ENCODE measurements around the gene PDIK1L.
A peak's percentile ranks its signal among the peaks of the same experiment; 100 is the strongest.

The PDIK1L gene

DNA sequence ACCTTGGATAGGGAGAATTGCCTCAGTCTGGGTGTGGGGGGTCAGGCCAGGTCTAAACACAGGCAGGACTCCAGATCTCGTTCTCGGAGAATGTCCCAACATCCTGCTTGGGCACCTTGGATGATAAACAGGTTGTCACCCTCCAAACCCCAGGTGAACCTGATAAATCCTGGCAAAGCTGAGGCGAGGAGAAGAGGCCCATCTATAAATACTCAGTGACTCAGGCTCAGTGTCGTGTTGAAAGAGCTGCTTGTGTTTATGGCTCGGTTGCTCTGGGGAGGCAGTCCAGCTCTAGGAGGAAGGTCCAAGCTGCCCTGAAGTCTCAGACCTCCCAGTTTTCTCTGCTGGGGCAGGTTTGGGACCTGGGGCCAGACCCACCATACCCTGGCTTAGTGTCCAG is 28.4 kb upstream of the PDIK1L start:
- peaks cover 24 to 26% of the 10 kb centered on the region in 2 experiments for H3K27me3 ChIP-seq (ENCODE audit: control insufficient read depth in 1 of 2, insufficient read depth in 1 of 2, low read length in 2 of 2)
- H3K9me3 ChIP-seq (ENCODE audit: control insufficient read depth, low read length) = no peaks in the 10 kb centered on the region
- H2BK12ac ChIP-seq (ENCODE audit: low read length in 2 of 2) = peak overlapping the region in 1 of 2 experiments; percentile 31
- H3K27ac ChIP-seq (ENCODE audit: low read length, poor library complexity, severe bottlenecking) = no peak overlapping the region
- no peak overlapping the region for H3K14ac ChIP-seq (ENCODE audit: low read length in 2 of 2)
- DNase-seq = peak; percentile 76
- no peaks in the 10 kb centered on the region for H3K36me3 ChIP-seq (ENCODE audit: control insufficient read depth in 1 of 2, insufficient read depth in 2 of 2, low read depth in 1 of 2, low read length in 2 of 2)
- H2BK5ac ChIP-seq (ENCODE audit: low read depth, low read length, poor library complexity, severe bottlenecking) = no peak overlapping the region
- no peak overlapping the region for H4K91ac ChIP-seq (ENCODE audit: low read length)
- no peak overlapping the region for H2AK5ac ChIP-seq (ENCODE audit: low read length, severe bottlenecking)
- H2BK15ac ChIP-seq (ENCODE audit: low read depth, poor library complexity, severe bottlenecking) = peak overlapping the region; percentile 65
- no peak overlapping the region for H2BK120ac ChIP-seq (ENCODE audit: low read depth, low read length)
- no peaks in the 10 kb centered on the region for H3K79me1 ChIP-seq (replicated peaks; ENCODE audit: low read length, poor library complexity, severe bottlenecking)
- H2AFZ ChIP-seq (ENCODE audit: low read depth, low read length) = no peak overlapping the region
- no peak overlapping the region for H3K23ac ChIP-seq (ENCODE audit: low read length in 2 of 2)
- H3K4me2 ChIP-seq (ENCODE audit: low read length, poor library complexity, severe bottlenecking) = no peak overlapping the region
- H3K9ac ChIP-seq (ENCODE audit: low read length) = peak overlapping the region; percentile 5
- peaks cover 10% of the 10 kb centered on the region for H3K4me1 ChIP-seq (ENCODE audit: control insufficient read depth, insufficient read depth, low read depth, low read length)
- no peak overlapping the region for H3K4me3 ChIP-seq (ENCODE audit: insufficient read depth in 1 of 2, low read depth in 1 of 2, low read length in 2 of 2)
- H3K18ac ChIP-seq (ENCODE audit: low read depth in 1 of 2, low read length in 2 of 2) = no peak overlapping the region
- 47% methylated on average over 5 of the region's 5 CpGs for WGBS
- H3K4ac ChIP-seq (ENCODE audit: low read depth in 1 of 2, low read length in 2 of 2) = no peak overlapping the region
- H4K8ac ChIP-seq (ENCODE audit: low read length) = no peak overlapping the region

DNA sequence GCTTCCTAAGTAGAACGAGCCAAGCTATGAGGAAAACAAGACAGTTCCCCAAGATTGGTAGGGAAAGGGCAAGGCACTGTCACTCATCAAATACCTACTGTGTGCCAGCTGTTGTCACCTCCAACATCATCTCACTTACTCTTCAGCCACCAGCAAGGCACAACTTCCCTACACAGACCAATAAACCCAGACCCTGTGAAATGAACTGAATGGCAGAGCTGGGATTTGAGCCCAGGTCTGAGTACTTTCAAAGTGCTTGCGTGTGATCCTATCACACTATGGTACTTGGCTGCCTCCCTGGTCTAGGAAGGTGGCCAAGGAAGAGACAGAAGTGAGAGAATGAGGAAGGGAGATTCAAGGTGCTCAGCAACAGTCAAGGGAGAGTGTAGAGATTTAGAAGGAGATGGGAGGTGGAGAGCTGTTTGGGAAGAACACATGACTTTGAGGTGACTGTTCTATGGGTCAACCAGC is 27.5 kb upstream of the PDIK1L start:
- Histone ChIP-seq H3K14ac (ENCODE audit: low read length in 2 of 2) (peak overlapping the region in 1 of 2 experiments; percentile 28), H3K23ac (ENCODE audit: low read length in 2 of 2) (no peak overlapping the region), H3K9ac (ENCODE audit: low read length) (peak overlapping the region; percentile 5), H3K79me1 (replicated peaks; ENCODE audit: low read length, poor library complexity, severe bottlenecking) (no peaks in the 10 kb centered on the region), H2AK5ac (ENCODE audit: low read length, severe bottlenecking) (no peak overlapping the region), H3K9me3 (ENCODE audit: control insufficient read depth, low read length) (no peaks in the 10 kb centered on the region), H4K8ac (ENCODE audit: low read length) (no peak overlapping the region), H3K4ac (ENCODE audit: low read depth in 1 of 2, low read length in 2 of 2) (peak overlapping the region in 1 of 2 experiments; percentile 15), H3K4me2 (ENCODE audit: low read length, poor library complexity, severe bottlenecking) (no peak overlapping the region), H3K4me3 (ENCODE audit: insufficient read depth in 1 of 2, low read depth in 1 of 2, low read length in 2 of 2) (peak overlapping the region in 1 of 2 experiments; percentile 23), H3K18ac (ENCODE audit: low read depth in 1 of 2, low read length in 2 of 2) (peak overlapping the region in 1 of 2 experiments; percentile 61), H2BK12ac (ENCODE audit: low read length in 2 of 2) (peak overlapping the region in 1 of 2 experiments; percentile 78), H2AFZ (ENCODE audit: low read depth, low read length) (no peak overlapping the region), H3K27me3 (ENCODE audit: control insufficient read depth in 1 of 2, insufficient read depth in 1 of 2, low read length in 2 of 2) (peaks cover 16 to 24% of the 10 kb centered on the region in 2 experiments), H2BK120ac (ENCODE audit: low read depth, low read length) (no peak overlapping the region), H4K91ac (ENCODE audit: low read length) (no peak overlapping the region), H3K36me3 (ENCODE audit: control insufficient read depth in 1 of 2, insufficient read depth in 2 of 2, low read depth in 1 of 2, low read length in 2 of 2) (no peaks in the 10 kb centered on the region), H2BK15ac (ENCODE audit: low read depth, poor library complexity, severe bottlenecking) (no peak overlapping the region), H3K4me1 (ENCODE audit: control insufficient read depth, insufficient read depth, low read depth, low read length) (peaks cover 10% of the 10 kb centered on the region), H2BK5ac (ENCODE audit: low read depth, low read length, poor library complexity, severe bottlenecking) (no peak overlapping the region), H3K27ac (ENCODE audit: low read length, poor library complexity, severe bottlenecking) (no peak overlapping the region)
- 94% methylated on average over 2 of the region's 2 CpGs for WGBS
- no peak for DNase-seq

DNA sequence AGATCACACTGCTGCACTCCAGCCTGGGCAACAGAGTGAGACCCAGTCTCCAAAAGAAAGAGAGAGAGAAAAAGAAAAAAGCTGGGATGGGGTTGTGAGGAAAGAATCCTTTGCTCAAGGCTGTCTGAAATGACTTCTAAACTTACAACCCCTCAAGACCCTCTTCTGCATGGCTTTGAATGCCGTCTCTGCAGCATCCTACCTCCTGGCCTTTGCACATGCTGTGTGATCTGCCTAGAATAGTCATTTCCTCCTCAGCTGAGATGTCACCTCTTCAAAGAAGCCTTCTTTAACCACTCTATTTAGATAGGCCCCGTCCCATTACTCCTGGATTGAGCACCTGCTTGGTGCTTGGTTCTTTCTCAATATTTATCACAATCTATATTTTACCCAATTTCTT is 26.8 kb upstream of the PDIK1L start:
- Histone ChIP-seq H2AFZ (ENCODE audit: low read depth, low read length) (no peak overlapping the region), H3K9me3 (ENCODE audit: control insufficient read depth, low read length) (no peaks in the 10 kb centered on the region), H3K4me2 (ENCODE audit: low read length, poor library complexity, severe bottlenecking) (no peak overlapping the region), H2BK12ac (ENCODE audit: low read length in 2 of 2) (no peak overlapping the region), H4K91ac (ENCODE audit: low read length) (no peak overlapping the region), H4K8ac (ENCODE audit: low read length) (no peak overlapping the region), H3K4me3 (ENCODE audit: insufficient read depth in 1 of 2, low read depth in 1 of 2, low read length in 2 of 2) (no peak overlapping the region), H3K4me1 (ENCODE audit: control insufficient read depth, insufficient read depth, low read depth, low read length) (peaks cover 10% of the 10 kb centered on the region), H3K27ac (ENCODE audit: low read length, poor library complexity, severe bottlenecking) (no peak overlapping the region), H3K79me1 (replicated peaks; ENCODE audit: low read length, poor library complexity, severe bottlenecking) (no peaks in the 10 kb centered on the region), H3K4ac (ENCODE audit: low read depth in 1 of 2, low read length in 2 of 2) (no peak overlapping the region), H3K36me3 (ENCODE audit: control insufficient read depth in 1 of 2, insufficient read depth in 2 of 2, low read depth in 1 of 2, low read length in 2 of 2) (no peaks in the 10 kb centered on the region), H2BK5ac (ENCODE audit: low read depth, low read length, poor library complexity, severe bottlenecking) (no peak overlapping the region), H2BK15ac (ENCODE audit: low read depth, poor library complexity, severe bottlenecking) (no peak overlapping the region), H3K18ac (ENCODE audit: low read depth in 1 of 2, low read length in 2 of 2) (no peak overlapping the region), H3K9ac (ENCODE audit: low read length) (no peak overlapping the region), H3K14ac (ENCODE audit: low read length in 2 of 2) (no peak overlapping the region), H3K23ac (ENCODE audit: low read length in 2 of 2) (no peak overlapping the region), H2BK120ac (ENCODE audit: low read depth, low read length) (no peak overlapping the region), H3K27me3 (ENCODE audit: control insufficient read depth in 1 of 2, insufficient read depth in 1 of 2, low read length in 2 of 2) (peaks cover 15 to 24% of the 10 kb centered on the region in 2 experiments), H2AK5ac (ENCODE audit: low read length, severe bottlenecking) (no peak overlapping the region)
- no peak for DNase-seq
- WGBS = 80% methylated on average over 2 of the region's 2 CpGs

DNA sequence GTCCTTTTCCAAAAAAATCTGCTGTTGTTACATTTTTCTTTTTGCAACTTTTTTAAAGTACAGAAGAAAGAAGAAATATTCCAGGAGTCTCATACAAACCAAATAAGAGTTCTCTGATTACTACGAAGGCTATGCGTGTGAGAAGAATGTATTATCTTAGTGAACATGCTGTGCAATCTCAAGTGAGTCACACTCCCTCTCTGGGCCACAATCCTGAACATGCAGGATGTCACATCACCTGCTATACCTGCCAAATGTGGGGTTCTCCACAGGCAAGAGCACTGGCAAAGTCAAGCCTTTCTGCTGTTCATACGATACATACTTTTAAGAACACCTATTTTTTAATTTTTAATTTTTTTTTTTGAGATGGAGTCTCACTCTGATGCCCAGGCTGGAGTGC is 22.5 kb upstream of the PDIK1L start:
- H2BK5ac ChIP-seq (ENCODE audit: low read depth, low read length, poor library complexity, severe bottlenecking) = no peak overlapping the region
- 100% methylated on average over 2 of the region's 3 CpGs for WGBS
- H3K9ac ChIP-seq (ENCODE audit: low read length) = no peak overlapping the region

More for the DNA sequence above, 22.5 kb upstream of the PDIK1L start:
- no peak overlapping the region for H3K23ac ChIP-seq (ENCODE audit: low read length in 2 of 2)
- no peak overlapping the region for H4K91ac ChIP-seq (ENCODE audit: low read length)
- no peak overlapping the region for H3K27ac ChIP-seq (ENCODE audit: low read length, poor library complexity, severe bottlenecking)
- no peak overlapping the region for H2BK15ac ChIP-seq (ENCODE audit: low read depth, poor library complexity, severe bottlenecking)
- H2AFZ ChIP-seq (ENCODE audit: low read depth, low read length) = no peak overlapping the region
- H4K8ac ChIP-seq (ENCODE audit: low read length) = no peak overlapping the region
- no peak overlapping the region for H3K4me2 ChIP-seq (ENCODE audit: low read length, poor library complexity, severe bottlenecking)
- no peak overlapping the region for H3K4ac ChIP-seq (ENCODE audit: low read depth in 1 of 2, low read length in 2 of 2)
- no peak overlapping the region for H2AK5ac ChIP-seq (ENCODE audit: low read length, severe bottlenecking)
- H3K27me3 ChIP-seq (ENCODE audit: control insufficient read depth in 1 of 2, insufficient read depth in 1 of 2, low read length in 2 of 2) = peaks cover 37 to 52% of the 10 kb centered on the region in 2 experiments
- DNase-seq = no peak
- no peak overlapping the region for H2BK120ac ChIP-seq (ENCODE audit: low read depth, low read length)
- H3K36me3 ChIP-seq (ENCODE audit: control insufficient read depth in 1 of 2, insufficient read depth in 2 of 2, low read depth in 1 of 2, low read length in 2 of 2) = no peaks in the 10 kb centered on the region
- no peak overlapping the region for H3K18ac ChIP-seq (ENCODE audit: low read depth in 1 of 2, low read length in 2 of 2)
- no peak overlapping the region for H2BK12ac ChIP-seq (ENCODE audit: low read length in 2 of 2)
- H3K4me3 ChIP-seq (ENCODE audit: insufficient read depth in 1 of 2, low read depth in 1 of 2, low read length in 2 of 2) = no peak overlapping the region
- H3K4me1 ChIP-seq (ENCODE audit: control insufficient read depth, insufficient read depth, low read depth, low read length) = peaks cover 1% of the 10 kb centered on the region
- H3K14ac ChIP-seq (ENCODE audit: low read length in 2 of 2) = no peak overlapping the region
- H3K9me3 ChIP-seq (ENCODE audit: control insufficient read depth, low read length) = no peaks in the 10 kb centered on the region
- no peaks in the 10 kb centered on the region for H3K79me1 ChIP-seq (replicated peaks; ENCODE audit: low read length, poor library complexity, severe bottlenecking)

All from mesenchymal stem cell (in vitro differentiated cells and primary cell).